ENCODE data around the gene FGFR3. TPM values are rescaled to one million over a fixed set of nuclear protein-coding genes. Genes with fewer than 3 reads are reported as not detected.

FGFR3 gene
- total RNA-seq, 1 experiment from 2014 or later: 8.2 TPM

- ChIA-PET CTCF (no interaction called here), POLR2A (no interaction called here)
- DNase-seq (ENCODE audit: low read depth, low spot score) (no peak), ATAC-seq (no peak)
- H3K4me1 ChIP-seq (ENCODE audit: control insufficient read depth, insufficient read depth, low read length): peaks cover 9% of the 10 kb centered on the region
- TF ChIP-seq REST (IDR thresholded peaks at IDR 0.05; ENCODE audit: insufficient read depth in 1 of 2, low read depth in 2 of 2, low read length in 1 of 2) (no peak), CTCF (IDR thresholded peaks at IDR 0.05) (no peak), SIN3A (IDR thresholded peaks at IDR 0.05; ENCODE audit: borderline replicate concordance, insufficient read depth, low read depth, low read length) (no peak), TCF7L2 (IDR thresholded peaks at IDR 0.05; ENCODE audit: low read depth, low read length) (no peak), POLR2AphosphoS5 (IDR thresholded peaks at IDR 0.05; ENCODE audit: low read depth, low read length) (no peak)
- no peaks in the 10 kb centered on the region for H3K27me3 ChIP-seq (ENCODE audit: control insufficient read depth, insufficient read depth, low read length)
- no peaks in the 10 kb centered on the region for H3K9me3 ChIP-seq (ENCODE audit: control insufficient read depth, insufficient read depth, low read depth, low read length)
- intact Hi-C loops (cut with micrococcal nuclease; ENCODE audit: unreplicated experiment) (no loop called here), in situ Hi-C loops (cut with HindIII; ENCODE audit: low pct_unique_long_range_greater_than_20kb, low sequenced_read_pairs) (no loop called here)
- no peaks in the 10 kb centered on the region for H3K36me3 ChIP-seq (ENCODE audit: control insufficient read depth, insufficient read depth, low read length)
- BruUV-seq (replicated peaks): no TSS peak
- H3K27ac ChIP-seq (ENCODE audit: low read length): no peak overlapping the region
- H3K4me3 ChIP-seq (ENCODE audit: low read depth in 2 of 2, low read length in 2 of 2): no peak overlapping the region
Measured at GRCh38 chr4:1763550-1764080, 29.5 kb upstream of the FGFR3 start.

GRCh38 chr4:1764670-1765069 is 28.4 kb upstream of the FGFR3 start:
- Histone ChIP-seq H3K27me3 (ENCODE audit: control insufficient read depth, insufficient read depth, low read length) (no peaks in the 10 kb centered on the region), H3K27ac (ENCODE audit: low read length) (no peak overlapping the region), H3K36me3 (ENCODE audit: control insufficient read depth, insufficient read depth, low read length) (no peaks in the 10 kb centered on the region), H3K9me3 (ENCODE audit: control insufficient read depth, insufficient read depth, low read depth, low read length) (no peaks in the 10 kb centered on the region), H3K4me3 (ENCODE audit: low read depth in 2 of 2, low read length in 2 of 2) (no peak overlapping the region), H3K4me1 (ENCODE audit: control insufficient read depth, insufficient read depth, low read length) (peaks cover 9% of the 10 kb centered on the region)
- POLR2A ChIA-PET: no interaction called here
- intact Hi-C loops (cut with micrococcal nuclease; ENCODE audit: unreplicated experiment) (no loop called here), in situ Hi-C loops (cut with HindIII; ENCODE audit: low pct_unique_long_range_greater_than_20kb, low sequenced_read_pairs) (no loop called here)
- CTCF ChIA-PET: interaction anchor here (0.5 to 1.4 kb wide), 2 partner anchors 17 to 27 kb away, joined by 7 to 9 read pairs; no protein-coding TSS in a partner anchor
- no peak for DNase-seq (ENCODE audit: low read depth, low spot score)
- no peak for ATAC-seq
- BruUV-seq (replicated peaks): no TSS peak
- TF ChIP-seq POLR2AphosphoS5 (IDR thresholded peaks at IDR 0.05; ENCODE audit: low read depth, low read length): no peak
- no peak for TF ChIP-seq TCF7L2 (IDR thresholded peaks at IDR 0.05; ENCODE audit: low read depth, low read length)
- no peak for TF ChIP-seq REST (IDR thresholded peaks at IDR 0.05; ENCODE audit: insufficient read depth in 1 of 2, low read depth in 2 of 2, low read length in 1 of 2)
- TF ChIP-seq SIN3A (IDR thresholded peaks at IDR 0.05; ENCODE audit: borderline replicate concordance, insufficient read depth, low read depth, low read length): no peak
- TF ChIP-seq CTCF (IDR thresholded peaks at IDR 0.05): no peak
